Fibroblast of upper back skin (primary cell): ENCODE results near the gene DNMT3B.

Source experiments
- DNase-seq: peaks from one replicate; pipeline ENCODE4 v3.0.0-alpha.2; 2013

DNMT3B gene

DNA sequence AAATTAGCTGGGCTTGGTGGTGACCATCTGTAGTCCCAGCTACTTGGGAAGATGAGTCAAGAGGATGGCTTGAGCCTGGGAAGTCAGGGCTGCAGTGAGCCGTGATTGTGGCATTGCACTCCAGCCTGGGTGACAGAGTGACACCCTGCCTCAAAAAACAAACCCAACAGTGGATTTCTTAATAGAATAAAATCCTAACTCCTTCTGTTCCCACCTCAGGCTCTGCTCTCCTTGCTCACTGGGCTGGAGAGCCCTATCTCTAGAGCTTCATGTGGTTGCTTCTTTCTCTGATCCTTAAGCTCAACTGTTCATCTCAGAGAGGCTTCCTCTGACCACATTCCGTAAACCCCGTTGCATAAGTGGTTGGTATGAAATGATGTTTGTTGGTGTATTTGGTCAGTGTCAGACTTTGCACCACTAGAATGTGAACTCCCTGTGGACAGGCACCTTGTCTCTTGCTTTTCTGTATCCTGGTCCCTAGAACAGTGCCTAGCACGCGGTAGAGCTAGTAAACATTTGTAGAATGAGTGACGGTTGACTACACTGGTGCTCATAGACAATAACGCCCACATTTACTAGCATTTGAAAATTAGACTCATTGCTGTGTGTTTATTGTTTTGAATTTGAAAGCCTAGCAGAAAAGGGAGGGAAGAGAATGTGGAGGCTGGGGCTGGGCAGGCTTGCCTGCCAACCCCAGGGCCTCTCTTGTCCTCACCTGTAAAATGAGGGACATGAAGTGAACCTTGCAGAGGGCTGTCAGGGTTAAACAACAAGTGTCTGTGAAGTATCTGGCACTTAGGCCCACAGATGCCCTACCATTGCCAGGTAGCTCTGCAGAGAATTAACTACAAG is 61.8 kb downstream of the DNMT3B start:
- peak; percentile 31 for DNase-seq

DNA sequence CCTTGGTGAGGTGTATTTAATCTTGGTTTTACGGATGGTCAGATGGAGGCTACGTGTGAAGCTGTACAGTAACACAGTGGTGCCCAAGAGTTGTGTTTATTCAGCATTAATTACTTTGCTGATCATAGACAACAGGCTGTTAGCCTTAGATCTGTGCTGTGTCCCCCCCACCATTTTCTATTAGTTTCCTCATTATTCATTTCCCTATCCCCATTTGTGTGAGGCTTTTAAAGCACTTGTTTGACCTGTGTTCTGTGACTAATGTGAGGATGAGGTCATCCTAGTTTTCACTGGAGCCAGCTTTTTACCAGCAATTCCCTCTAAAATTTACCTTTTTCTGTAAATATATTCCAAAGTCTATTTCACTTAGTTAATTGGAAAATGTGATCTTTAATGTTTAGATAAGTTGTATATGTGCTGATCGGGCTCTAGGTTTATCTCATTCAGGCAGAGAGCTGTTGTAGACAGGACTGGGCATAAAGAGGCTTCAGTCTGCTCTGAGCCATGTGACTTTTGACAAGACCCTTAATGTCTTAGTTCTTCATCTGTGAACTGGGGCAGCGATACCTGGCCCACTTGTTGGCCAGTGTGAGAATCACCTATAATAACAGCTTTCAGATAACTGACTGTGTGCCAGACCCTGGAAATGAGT is 66.0 kb downstream of the DNMT3B start:
- DNase-seq = no peak

GRCh38 chr20:32829311-32830005 is 67.3 kb downstream of the DNMT3B start:
- DNase-seq = peak; percentile 65

- DNase-seq = peak; percentile 37
Observed at GRCh38 chr20:32830437-32830836, 68.3 kb downstream of the DNMT3B start.

GRCh38 chr20:32831982-32832381 is 69.8 kb downstream of the DNMT3B start:
- no peak for DNase-seq

DNA sequence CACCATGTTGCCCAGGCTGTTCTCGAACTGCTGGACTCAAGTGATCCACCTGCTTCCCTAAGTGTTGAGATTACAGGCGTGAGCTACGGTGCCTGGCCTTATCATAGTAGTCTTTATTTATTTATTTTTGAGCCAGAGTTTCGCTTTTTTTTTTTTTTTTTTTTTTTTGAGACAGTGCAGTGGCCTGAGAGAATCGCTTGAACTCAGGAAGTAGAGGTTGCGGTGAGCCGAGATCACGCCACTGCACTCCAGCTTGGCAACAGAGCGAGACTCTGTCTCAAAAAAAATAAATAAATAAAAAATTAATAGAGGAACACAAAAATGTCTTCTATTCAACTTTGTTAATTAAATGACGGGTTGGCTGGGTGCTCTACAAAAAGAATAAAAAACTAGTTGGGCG is 70.5 kb downstream of the DNMT3B start:
- no peak for DNase-seq

- no peak for DNase-seq
Observed at GRCh38 chr20:32834972-32835371, 72.8 kb downstream of the DNMT3B start.

- no peak for DNase-seq
Observed at GRCh38 chr20:32837157-32837556, 75.0 kb downstream of the DNMT3B start.

DNA sequence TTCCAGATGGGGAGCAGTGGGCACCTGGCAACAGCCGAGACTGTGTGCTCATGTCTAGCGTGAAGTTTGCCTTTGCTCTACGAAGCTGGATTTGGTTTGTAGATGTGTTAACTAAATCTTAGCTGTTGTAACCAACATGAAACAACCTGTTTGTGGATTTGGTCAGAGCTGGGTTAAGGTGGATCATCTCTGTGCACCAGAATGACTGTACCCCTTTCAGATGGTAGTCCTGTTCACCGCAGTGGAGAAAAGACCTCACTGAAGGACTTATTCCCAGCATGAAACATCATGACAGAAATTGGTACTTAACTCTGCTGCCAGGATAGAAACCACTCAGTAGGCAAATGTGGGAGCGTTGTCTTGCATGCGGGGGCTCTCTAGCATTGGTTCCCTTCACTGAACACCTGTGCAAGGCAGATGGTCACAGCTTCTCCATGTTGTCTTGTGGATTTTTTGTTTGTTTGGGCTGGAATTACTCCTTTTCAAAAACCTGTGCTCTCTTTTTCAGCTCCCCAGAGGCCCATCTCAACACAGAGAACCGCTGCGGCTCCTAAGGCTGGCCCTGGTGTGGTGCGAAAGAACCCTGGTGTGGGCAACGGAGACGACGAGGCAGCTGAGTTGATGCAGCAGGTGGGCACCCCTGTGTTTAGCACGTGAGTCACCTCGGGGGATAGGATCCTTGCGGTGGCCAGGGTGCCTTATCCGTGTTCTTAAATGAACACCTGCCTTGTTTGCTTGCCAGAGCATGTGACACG is 77.2 kb downstream of the DNMT3B start:
- no peak for DNase-seq

GRCh38 chr20:32839982-32840285 is 77.7 kb downstream of the DNMT3B start:
- no peak for DNase-seq

DNA sequence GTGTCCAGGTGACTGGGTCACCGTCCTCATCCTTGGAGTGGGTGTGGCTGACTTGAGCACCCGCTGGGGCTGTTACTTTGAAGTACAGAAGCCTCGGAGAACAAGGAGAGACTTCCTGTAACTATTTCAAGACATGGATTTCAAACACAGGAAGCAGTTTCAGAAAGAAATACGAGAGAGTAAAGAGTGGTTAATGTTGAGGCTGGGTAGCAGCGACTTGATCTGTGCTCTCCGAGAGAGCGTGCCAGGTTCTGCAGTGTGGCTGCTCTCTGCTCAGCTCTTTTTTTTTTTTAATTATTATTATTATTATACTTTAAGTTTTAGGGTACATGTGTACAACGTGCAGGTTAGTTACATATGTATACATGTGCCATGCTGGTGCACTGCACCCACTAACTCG is 79.0 kb downstream of the DNMT3B start:
- no peak for DNase-seq

DNA sequence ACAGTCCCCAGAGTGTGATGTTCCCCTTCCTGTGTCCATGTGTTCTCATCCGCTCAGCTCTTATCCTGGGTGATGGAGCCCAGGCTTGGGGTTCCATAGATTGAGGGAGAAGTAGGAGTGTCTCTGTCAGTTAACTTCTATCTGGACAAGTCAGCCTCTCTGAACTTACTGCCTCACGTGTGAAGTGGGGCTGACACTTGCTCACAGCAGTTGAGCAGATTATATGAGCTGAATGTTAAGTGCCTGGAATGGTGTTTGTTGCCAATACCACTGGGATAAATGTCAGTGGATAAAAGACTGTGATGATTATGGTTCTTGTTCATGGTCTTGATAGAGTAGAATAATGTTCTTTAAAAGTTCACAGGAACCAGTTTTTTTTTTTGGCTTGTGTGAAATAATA is 79.4 kb downstream of the DNMT3B start:
- no peak for DNase-seq

GRCh38 chr20:32842688-32843524 is 80.7 kb downstream of the DNMT3B start:
- no peak for DNase-seq

DNA sequence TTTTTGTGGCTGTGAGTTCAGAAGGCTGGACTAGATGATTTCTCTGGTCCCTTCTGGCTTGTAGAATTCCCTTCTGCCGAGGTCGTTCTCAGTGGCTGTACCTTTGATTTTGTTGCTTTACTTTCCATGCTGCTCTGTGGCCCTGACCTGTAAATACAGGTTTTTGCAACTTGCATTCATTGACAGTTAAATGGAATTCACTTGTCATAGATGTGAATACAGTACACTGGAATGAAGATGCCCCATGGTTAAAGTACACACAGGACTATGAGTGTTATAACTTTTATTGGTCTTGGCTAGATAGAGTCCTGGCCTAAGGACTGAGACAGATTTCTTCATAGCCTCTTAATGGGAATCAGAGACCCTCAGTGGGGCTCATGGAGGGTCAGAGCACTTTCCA is 83.6 kb downstream of the DNMT3B start:
- no peak for DNase-seq

DNA sequence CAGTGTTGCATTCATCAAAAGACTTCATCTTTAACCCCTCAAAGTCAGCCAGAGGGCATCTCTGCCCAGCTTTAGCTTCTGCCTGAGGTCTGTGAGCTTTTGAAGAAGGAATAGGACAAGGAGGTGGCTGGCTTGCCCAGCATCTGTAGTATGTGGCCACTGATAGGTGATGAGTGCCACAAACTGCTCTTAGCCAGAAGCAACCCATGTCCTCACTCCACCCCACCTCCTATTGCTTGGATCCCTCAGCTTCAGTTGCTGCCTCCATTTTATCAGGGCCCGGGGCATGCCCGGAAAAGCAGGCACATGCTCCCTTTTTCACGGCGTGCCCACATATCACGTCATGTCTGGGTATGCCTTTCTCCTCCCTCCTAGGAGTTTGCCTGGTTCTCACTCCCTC is 84.7 kb downstream of the DNMT3B start:
- DNase-seq = no peak

DNA sequence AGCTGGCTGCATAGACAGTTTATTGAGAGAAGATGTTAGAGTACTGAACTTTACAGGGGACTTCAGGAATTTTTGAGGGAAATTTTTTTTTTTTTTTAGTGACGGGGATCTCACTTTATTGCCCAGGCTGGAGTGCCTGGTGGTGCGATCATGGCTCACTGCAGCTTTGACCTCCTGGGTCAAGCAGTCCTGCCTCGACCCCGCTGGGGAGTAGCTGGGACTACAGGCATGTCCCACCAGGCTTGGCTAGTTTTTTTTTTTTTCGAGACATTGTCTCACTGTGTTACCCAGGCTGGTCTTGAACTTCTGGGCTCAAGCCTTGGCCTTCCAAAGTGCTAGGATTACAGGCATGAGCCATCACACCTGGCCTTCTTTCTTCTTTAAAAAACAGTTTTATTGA is 85.8 kb downstream of the DNMT3B start:
- no peak for DNase-seq

GRCh38 chr20:32848846-32849245 is 86.7 kb downstream of the DNMT3B start:
- DNase-seq = no peak

DNA sequence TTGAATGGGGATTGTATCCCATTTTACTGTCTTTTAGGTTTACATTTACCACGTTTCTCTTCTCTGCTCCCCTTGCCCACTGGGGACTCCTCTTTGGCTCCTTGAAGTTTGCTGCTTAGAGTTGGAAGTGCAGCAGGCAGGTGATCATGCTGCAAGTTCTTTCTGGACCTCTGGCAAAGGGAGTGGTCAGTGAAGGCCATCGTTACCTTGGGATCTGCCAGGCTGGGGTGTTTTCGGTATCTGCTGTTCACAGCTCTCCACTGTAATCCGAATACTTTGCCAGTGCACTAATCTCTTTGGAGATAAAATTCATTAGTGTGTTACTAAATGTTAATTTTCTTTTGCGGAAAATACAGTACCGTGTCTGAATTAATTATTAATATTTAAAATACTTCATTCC is 87.4 kb downstream of the DNMT3B start:
- no peak for DNase-seq

- DNase-seq = no peak
Observed at GRCh38 chr20:32855387-32855786, 93.2 kb downstream of the DNMT3B start.

DNA sequence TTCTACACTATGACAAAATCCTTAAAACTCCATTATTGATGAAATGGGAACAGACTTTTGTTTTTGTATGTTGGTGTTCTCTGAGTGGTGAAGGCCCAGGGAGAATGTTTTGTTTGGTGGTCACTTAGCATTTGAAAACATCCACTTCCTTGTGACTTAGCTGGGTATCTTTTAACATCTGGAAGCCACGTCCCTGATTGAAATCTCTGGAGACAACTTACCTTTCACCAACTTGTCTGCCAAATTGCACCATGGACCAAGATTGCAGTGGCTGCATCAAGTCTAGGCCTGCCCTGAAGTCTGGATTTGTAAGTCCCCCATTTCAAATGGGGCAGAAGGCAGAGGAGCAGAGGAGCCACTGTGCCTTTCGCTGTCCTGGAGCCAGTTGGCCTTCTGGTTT is 96.0 kb downstream of the DNMT3B start:
- DNase-seq = no peak
